RWPE2 (cell line): Measurements from ENCODE around the gene MREG.
"Not testable (repeated sequence)": the region's sequence is repeated elsewhere in the genome, so short reads cannot be mapped to it uniquely, and the experiment has no call there.

Experiments used
- ATAC-seq: fragments of 200-7000 bp; cut with Tn5 transposase; 3 replicates; pipeline ENCODE4 v1.9.1; 2021; ENCODE audit warnings: low read depth
- DNase-seq: peaks from one replicate; pipeline ENCODE4 v3.0.0-alpha.2; 2020; ENCODE audit warnings: low spot score
- H3K27ac ChIP-seq: fragments of 450-650 bp; 2 replicates; pipeline ENCODE4 v1.5.1; 2017; ENCODE audit warnings: mild to moderate bottlenecking; ENCODE audit not compliant: poor library complexity, severe bottlenecking
- H3K27me3 ChIP-seq: fragments of 250-450 bp; sonication (Bioruptor Pico); 2 replicates; pipeline ENCODE4 v1.5.1; 2021; ENCODE audit warnings: mild to moderate bottlenecking, moderate library complexity; ENCODE audit not compliant: insufficient read depth, poor library complexity, severe bottlenecking
- H3K36me3 ChIP-seq: fragments of 250-450 bp; sonication (Bioruptor Pico); 2 replicates; pipeline ENCODE4 v1.5.1; 2020; ENCODE audit warnings: low read depth, mild to moderate bottlenecking, moderate library complexity
- H3K4me1 ChIP-seq: fragments of 250-450 bp; sonication (Bioruptor Pico); 2 replicates; pipeline ENCODE4 v1.5.1; 2021; ENCODE audit warnings: mild to moderate bottlenecking, moderate library complexity; ENCODE audit not compliant: insufficient read depth, poor library complexity, severe bottlenecking
- H3K4me3 ChIP-seq: fragments of 250-450 bp; sonication (Bioruptor Pico); 2 replicates; pipeline ENCODE4 v1.5.1; 2021; ENCODE audit warnings: mild to moderate bottlenecking, moderate library complexity; ENCODE audit not compliant: severe bottlenecking
- H3K9me3 ChIP-seq: fragments of 250-450 bp; sonication (Bioruptor Pico); 2 replicates; pipeline ENCODE4 v1.5.1; 2021; ENCODE audit warnings: mild to moderate bottlenecking, moderate library complexity; ENCODE audit not compliant: severe bottlenecking
- TF ChIP-seq, protein P1 (sequence below): fragments of 450-650 bp; IDR thresholded peaks from one replicate; pipeline ENCODE4 v1.5.1; 2017; ENCODE audit warnings: mild to moderate bottlenecking, moderate library complexity; ENCODE audit not compliant: poor library complexity, severe bottlenecking

The MREG gene

DNA sequence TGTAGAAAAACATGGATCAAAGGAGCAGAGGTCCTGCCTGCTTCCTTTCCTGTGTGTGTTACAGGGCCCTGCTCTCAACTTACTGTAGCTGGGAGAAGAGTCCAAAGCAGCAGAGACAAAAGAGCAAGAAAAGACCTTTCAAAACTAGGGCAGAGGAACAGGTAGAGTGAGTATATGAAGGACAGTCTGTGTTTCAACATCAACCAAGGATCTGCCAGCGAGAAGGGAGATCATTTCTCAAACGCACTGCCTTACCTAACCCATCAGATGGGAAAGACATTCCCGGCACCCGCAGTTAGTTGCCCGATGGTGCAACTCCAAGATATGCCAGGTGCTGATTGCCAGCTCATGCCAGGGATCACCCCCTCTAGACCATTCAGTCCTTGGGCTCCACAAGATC lies 41.7 kb downstream of the MREG start:
- H3K36me3 ChIP-seq, result 0 out of 2 replicates have a peak, but pooled peaks cover 3% of the 10 kb centered on the region
- H3K9me3 ChIP-seq, result no peaks in the 10 kb centered on the region
- H3K27me3 ChIP-seq, result no peaks in the 10 kb centered on the region
- ATAC-seq (no peak), DNase-seq (no peak)
- H3K27ac ChIP-seq, result no peak overlapping the region
- TF ChIP-seq, protein P1, sequence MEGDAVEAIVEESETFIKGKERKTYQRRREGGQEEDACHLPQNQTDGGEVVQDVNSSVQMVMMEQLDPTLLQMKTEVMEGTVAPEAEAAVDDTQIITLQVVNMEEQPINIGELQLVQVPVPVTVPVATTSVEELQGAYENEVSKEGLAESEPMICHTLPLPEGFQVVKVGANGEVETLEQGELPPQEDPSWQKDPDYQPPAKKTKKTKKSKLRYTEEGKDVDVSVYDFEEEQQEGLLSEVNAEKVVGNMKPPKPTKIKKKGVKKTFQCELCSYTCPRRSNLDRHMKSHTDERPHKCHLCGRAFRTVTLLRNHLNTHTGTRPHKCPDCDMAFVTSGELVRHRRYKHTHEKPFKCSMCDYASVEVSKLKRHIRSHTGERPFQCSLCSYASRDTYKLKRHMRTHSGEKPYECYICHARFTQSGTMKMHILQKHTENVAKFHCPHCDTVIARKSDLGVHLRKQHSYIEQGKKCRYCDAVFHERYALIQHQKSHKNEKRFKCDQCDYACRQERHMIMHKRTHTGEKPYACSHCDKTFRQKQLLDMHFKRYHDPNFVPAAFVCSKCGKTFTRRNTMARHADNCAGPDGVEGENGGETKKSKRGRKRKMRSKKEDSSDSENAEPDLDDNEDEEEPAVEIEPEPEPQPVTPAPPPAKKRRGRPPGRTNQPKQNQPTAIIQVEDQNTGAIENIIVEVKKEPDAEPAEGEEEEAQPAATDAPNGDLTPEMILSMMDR, result no peak
- H3K4me1 ChIP-seq, result peaks cover 19% of the 10 kb centered on the region
- no peak overlapping the region for H3K4me3 ChIP-seq

DNA sequence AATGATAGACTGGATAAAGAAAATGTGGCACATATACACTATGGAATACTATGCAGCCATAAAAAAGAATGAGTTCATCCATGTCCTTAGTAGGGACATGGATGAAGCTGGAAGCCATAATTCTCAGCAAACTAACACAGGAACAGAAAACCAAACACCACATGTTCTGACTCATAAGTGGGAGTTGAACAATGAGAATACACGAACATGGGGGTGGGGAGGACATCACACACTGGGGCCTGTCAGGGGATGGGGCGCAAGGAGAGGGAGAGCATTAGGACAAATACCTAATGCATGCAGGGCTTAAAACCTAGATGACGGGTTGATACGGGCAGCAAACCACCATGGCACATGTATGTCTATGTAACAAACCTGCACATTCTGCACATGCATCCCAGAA lies 42.5 kb downstream of the MREG start:
- peaks cover 19% of the 10 kb centered on the region for H3K4me1 ChIP-seq
- not testable (repeated sequence) for DNase-seq, H3K4me3 ChIP-seq, H3K36me3 ChIP-seq, ATAC-seq, H3K9me3 ChIP-seq, H3K27me3 ChIP-seq, H3K27ac ChIP-seq

DNA sequence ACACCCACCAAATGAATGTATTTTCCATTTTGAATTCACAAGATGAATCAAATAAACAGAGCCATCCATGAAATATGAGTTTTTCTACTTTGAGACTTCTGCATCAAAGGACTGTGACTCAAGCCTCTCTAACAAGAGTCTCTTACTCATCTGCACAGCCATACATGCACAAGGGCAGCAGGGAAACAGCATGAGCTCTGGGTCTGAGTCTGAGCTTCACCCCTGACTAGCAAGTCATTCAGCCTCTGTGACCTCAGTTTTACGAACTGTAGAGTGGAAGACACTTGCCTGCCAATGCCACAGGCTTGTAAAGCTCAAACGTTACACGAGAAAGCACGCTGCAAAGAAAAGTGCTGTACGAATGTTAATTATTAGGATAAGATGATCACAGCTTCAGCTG lies 42.9 kb downstream of the MREG start:
- no peak for ATAC-seq
- no peaks in the 10 kb centered on the region for H3K27me3 ChIP-seq
- no peak overlapping the region for H3K4me3 ChIP-seq
- TF ChIP-seq, protein P1, result no peak
- H3K4me1 ChIP-seq, result peaks cover 19% of the 10 kb centered on the region
- H3K9me3 ChIP-seq, result no peaks in the 10 kb centered on the region
- no peak overlapping the region for H3K27ac ChIP-seq
- 0 out of 2 replicates have a peak, but pooled peaks cover 3% of the 10 kb centered on the region for H3K36me3 ChIP-seq
- DNase-seq, result no peak

DNA sequence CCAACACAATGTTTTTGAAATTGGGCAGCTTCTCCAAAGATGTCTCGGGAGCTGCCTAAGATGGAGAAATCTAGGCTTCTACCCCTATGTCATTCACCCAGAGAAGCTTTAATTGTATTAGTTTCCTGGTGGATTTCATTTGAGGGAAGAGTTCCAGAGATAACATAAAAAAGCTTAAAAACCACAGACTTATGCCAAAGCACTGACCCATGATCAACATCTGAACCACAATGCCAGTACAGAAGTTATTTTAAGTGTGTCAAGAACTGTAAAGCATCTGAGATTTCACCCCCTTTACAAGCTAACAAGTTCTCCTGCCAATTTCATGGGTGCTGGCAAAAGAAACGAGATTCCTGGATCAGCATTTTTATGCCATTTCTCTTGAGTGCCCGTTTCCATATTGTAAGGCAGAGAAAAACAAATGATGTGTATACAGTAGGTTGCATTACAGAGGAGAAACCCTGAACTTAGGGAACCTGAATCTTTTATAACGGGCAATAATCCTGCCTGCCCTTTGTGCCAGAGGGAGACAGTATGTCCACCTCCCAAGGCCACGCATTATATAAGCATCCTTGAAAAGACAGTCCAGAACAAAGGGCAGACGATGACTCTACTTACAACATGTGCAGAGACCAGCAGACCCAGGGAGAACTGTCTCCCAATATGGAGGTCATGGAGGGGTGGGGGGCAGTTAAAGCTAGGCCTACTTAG lies 44.1 kb downstream of the MREG start:
- DNase-seq (no peak), ATAC-seq (no peak)
- TF ChIP-seq, protein P1, result no peak
- Histone ChIP-seq H3K27ac (no peak overlapping the region), H3K4me1 (peaks cover 17% of the 10 kb centered on the region), H3K4me3 (no peak overlapping the region), H3K9me3 (no peaks in the 10 kb centered on the region), H3K27me3 (no peaks in the 10 kb centered on the region), H3K36me3 (0 out of 2 replicates have a peak, but pooled peaks cover 3% of the 10 kb centered on the region)

DNA sequence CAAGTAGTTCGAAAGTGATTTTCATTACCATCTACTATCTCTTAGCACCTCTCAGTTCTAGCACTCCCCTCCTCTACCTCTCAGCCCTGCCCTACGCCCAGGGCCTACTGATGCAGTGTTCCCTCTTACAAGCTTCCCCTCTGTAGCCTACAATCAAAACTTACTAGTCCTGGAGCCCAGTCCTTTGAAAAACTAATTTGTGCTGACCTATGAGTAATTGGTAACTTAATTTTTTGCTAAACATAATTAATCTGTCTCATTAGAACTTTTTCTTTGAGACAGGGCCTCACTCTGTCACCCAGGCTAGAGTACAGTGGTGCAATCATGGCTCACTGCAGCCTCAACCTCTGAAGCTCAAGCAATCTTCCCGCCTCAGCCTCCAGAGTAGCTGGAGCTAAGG lies 44.9 kb downstream of the MREG start:
- Histone ChIP-seq H3K4me1 (peaks cover 10% of the 10 kb centered on the region), H3K4me3 (no peak overlapping the region), H3K27me3 (no peaks in the 10 kb centered on the region), H3K36me3 (0 out of 2 replicates have a peak, but pooled peaks cover 3% of the 10 kb centered on the region), H3K9me3 (no peaks in the 10 kb centered on the region), H3K27ac (no peak overlapping the region)
- TF ChIP-seq, protein P1, result no peak
- ATAC-seq (no peak), DNase-seq (no peak)
